EH (cell line): ENCODE measurements around the gene TMEM207.

Source experiments
- DNase-seq: peaks from one replicate; pipeline ENCODE4 v3.0.0-alpha.2; 2015; ENCODE audit warnings: low read depth

The TMEM207 gene

GRCh38 chr3:190385731-190386688 lies 63.7 kb downstream of the TMEM207 start:
- peak; percentile 97 for DNase-seq

DNA sequence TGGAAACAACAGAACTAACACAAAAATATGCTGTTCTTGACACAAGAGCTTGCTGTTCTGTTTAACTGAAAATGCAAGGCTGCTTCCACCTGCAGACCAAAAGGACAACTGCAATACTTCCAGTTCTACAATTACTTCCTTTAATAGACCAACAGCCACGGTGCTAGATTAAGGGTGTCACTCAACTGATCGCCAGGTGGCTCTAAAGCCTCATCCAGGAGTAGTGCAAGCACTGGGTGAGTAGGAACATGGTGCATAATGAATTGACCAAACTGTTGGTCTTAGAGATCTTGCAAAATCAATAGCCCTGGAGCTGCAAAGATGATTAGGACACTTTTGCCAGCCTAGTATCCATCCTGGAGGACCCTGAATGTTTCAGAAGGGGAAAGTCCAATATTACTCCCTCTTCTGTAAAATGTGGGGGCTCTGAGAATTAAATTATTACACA lies 65.4 kb downstream of the TMEM207 start:
- peak; percentile 42 for DNase-seq

DNA sequence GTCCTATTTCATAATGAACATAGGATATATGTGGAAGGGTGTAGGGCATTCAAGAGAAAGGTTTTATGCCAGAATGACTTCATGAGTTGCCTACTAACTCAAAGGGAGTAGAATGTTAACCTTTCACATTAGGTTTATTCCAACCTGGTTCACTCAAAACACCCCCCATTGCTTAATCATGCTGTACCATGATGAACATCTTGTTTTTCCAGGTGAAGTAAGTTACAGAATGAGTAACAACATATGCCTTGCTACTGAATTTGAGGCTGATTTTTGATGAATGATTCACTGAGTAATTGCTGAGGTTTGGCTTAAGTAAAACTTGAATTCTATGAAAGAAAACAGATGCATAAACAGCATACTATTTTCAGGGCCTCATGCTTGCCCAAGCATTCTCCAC lies 67.6 kb downstream of the TMEM207 start:
- peak; percentile 65 for DNase-seq

- DNase-seq, result peak; percentile 53
Measured at GRCh38 chr3:190381441-190381840, 68.3 kb downstream of the TMEM207 start.

DNA sequence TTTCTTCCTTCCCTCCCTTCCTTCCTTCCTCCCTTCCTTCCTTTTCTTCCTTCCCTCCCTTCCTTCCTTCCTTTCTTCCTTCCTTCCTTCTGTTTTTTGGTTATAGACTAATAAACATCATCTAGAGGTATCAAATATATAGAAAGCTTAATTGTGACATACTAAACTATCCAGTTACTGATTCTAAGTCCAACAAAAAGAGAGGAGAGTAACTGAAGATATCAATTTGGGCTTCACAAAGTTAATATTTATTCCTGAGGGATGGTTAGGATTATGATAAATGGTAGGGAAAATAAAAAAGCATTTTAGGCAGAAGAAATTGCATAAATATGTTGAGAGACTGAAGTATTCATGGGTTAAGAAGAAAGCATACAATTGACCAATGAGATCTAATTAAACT lies 69.5 kb downstream of the TMEM207 start:
- no peak for DNase-seq
